ENCODE measurements around the gene FUT4. TPM values are rescaled to one million over a fixed set of nuclear protein-coding genes. Genes with fewer than 3 reads are reported as not detected.
A peak's percentile ranks its signal among the peaks of the same experiment; 100 is the strongest.
"Not testable (repeated sequence)": the region's sequence is repeated elsewhere in the genome, so short reads cannot be mapped to it uniquely, and the experiment has no call there.

The FUT4 gene
- total RNA-seq, 2 donors from 2014 or later, result 3.6 to 5.2 TPM

GRCh38 chr11:94544646-94545263 is 1.0 kb downstream of the FUT4 start:
- Mint-ChIP-seq H3K36me3 (ENCODE audit: low read depth) (peaks cover 2% of the 10 kb centered on the region), H3K4me3 (peak overlapping the region; percentile 99), H3K27ac (peak overlapping the region; percentile 49), H3K4me1 (peaks cover 22% of the 10 kb centered on the region), H3K27me3 (peaks cover under 1% of the 10 kb centered on the region)
- no peaks in the 10 kb centered on the region for H3K9me3 ChIP-seq (ENCODE audit: control insufficient read depth, low read length, poor library complexity, severe bottlenecking)
- DNase-seq (no peak), ATAC-seq (peak; percentile 3)

GRCh38 chr11:94545264-94546161 is 1.8 kb downstream of the FUT4 start:
- no peaks in the 10 kb centered on the region for H3K9me3 ChIP-seq (ENCODE audit: control insufficient read depth, low read length, poor library complexity, severe bottlenecking)
- ATAC-seq (no peak), DNase-seq (no peak)
- no peaks in the 10 kb centered on the region for H3K27me3 Mint-ChIP-seq
- H3K4me3 Mint-ChIP-seq, result peak overlapping the region; percentile 99
- H3K4me1 Mint-ChIP-seq, result peaks cover 28% of the 10 kb centered on the region
- peaks cover 3% of the 10 kb centered on the region for H3K36me3 Mint-ChIP-seq (ENCODE audit: low read depth)
- peak overlapping the region; percentile 49 for H3K27ac Mint-ChIP-seq

- DNase-seq, result no peak
- Mint-ChIP-seq H3K27ac (no peak overlapping the region), H3K36me3 (ENCODE audit: low read depth) (peaks cover 4% of the 10 kb centered on the region), H3K4me1 (peaks cover 29% of the 10 kb centered on the region), H3K4me3 (peak overlapping the region; percentile 99), H3K27me3 (no peaks in the 10 kb centered on the region)
- ATAC-seq, result no peak
- H3K9me3 ChIP-seq (ENCODE audit: control insufficient read depth, low read length, poor library complexity, severe bottlenecking), result no peaks in the 10 kb centered on the region
Measured at GRCh38 chr11:94546162-94546470, 2.4 kb downstream of the FUT4 start.

GRCh38 chr11:94546886-94547285 is 3.2 kb downstream of the FUT4 start:
- Mint-ChIP-seq H3K27ac (no peak overlapping the region), H3K27me3 (no peaks in the 10 kb centered on the region)

GRCh38 chr11:94549146-94549545 is 5.4 kb downstream of the FUT4 start:
- Mint-ChIP-seq H3K27ac (no peak overlapping the region), H3K27me3 (no peaks in the 10 kb centered on the region), H3K4me3 (no peak overlapping the region), H3K36me3 (ENCODE audit: low read depth) (peaks cover 2% of the 10 kb centered on the region), H3K4me1 (peaks cover 28% of the 10 kb centered on the region)
- no peak for DNase-seq
- ATAC-seq, result no peak
- H3K9me3 ChIP-seq (ENCODE audit: control insufficient read depth, low read length, poor library complexity, severe bottlenecking), result no peaks in the 10 kb centered on the region

More at GRCh38 chr11:94546886-94547285, 3.2 kb downstream of the FUT4 start:
- ATAC-seq (no peak), DNase-seq (no peak)
- Mint-ChIP-seq H3K36me3 (ENCODE audit: low read depth) (peaks cover 4% of the 10 kb centered on the region), H3K4me1 (peaks cover 29% of the 10 kb centered on the region), H3K4me3 (peak overlapping the region; percentile 53)
- H3K9me3 ChIP-seq (ENCODE audit: control insufficient read depth, low read length, poor library complexity, severe bottlenecking), result no peaks in the 10 kb centered on the region

- Mint-ChIP-seq H3K4me3 (peak overlapping the region; percentile 55), H3K36me3 (ENCODE audit: low read depth) (peaks cover 2% of the 10 kb centered on the region), H3K27ac (no peak overlapping the region), H3K27me3 (no peaks in the 10 kb centered on the region), H3K4me1 (peaks cover 27% of the 10 kb centered on the region)
- H3K9me3 ChIP-seq (ENCODE audit: control insufficient read depth, low read length, poor library complexity, severe bottlenecking), result no peaks in the 10 kb centered on the region
- ATAC-seq (no peak), DNase-seq (no peak)
Measured at GRCh38 chr11:94550513-94550912, 6.8 kb downstream of the FUT4 start.

GRCh38 chr11:94553938-94554337 is 10.2 kb downstream of the FUT4 start:
- Mint-ChIP-seq H3K27me3 (no peaks in the 10 kb centered on the region), H3K4me3 (no peak overlapping the region), H3K27ac (no peak overlapping the region), H3K4me1 (peaks cover 15% of the 10 kb centered on the region), H3K36me3 (ENCODE audit: low read depth) (peaks cover 2% of the 10 kb centered on the region)
- no peak for ATAC-seq
- H3K9me3 ChIP-seq (ENCODE audit: control insufficient read depth, low read length, poor library complexity, severe bottlenecking), result no peaks in the 10 kb centered on the region
- DNase-seq, result no peak

GRCh38 chr11:94555752-94556329 is 12.1 kb downstream of the FUT4 start:
- H3K27ac Mint-ChIP-seq, ATAC-seq: not testable (repeated sequence)

GRCh38 chr11:94557421-94557820 is 13.7 kb downstream of the FUT4 start:
- Mint-ChIP-seq H3K4me1 (peaks cover 5% of the 10 kb centered on the region), H3K4me3 (no peak overlapping the region), H3K36me3 (ENCODE audit: low read depth) (no peaks in the 10 kb centered on the region), H3K27me3 (no peaks in the 10 kb centered on the region), H3K27ac (no peak overlapping the region)
- H3K9me3 ChIP-seq (ENCODE audit: control insufficient read depth, low read length, poor library complexity, severe bottlenecking), result no peaks in the 10 kb centered on the region
- DNase-seq, result no peak
- ATAC-seq, result no peak

More at GRCh38 chr11:94555752-94556329, 12.1 kb downstream of the FUT4 start:
- not testable (repeated sequence) for H3K27me3 Mint-ChIP-seq; H3K4me3 Mint-ChIP-seq; H3K4me1 Mint-ChIP-seq; DNase-seq; H3K36me3 Mint-ChIP-seq (ENCODE audit: low read depth); H3K9me3 ChIP-seq (ENCODE audit: control insufficient read depth, low read length, poor library complexity, severe bottlenecking)

- H3K4me3 Mint-ChIP-seq, result no peak overlapping the region
- peaks cover 5% of the 10 kb centered on the region for H3K4me1 Mint-ChIP-seq
- no peaks in the 10 kb centered on the region for H3K27me3 Mint-ChIP-seq
- no peak for ATAC-seq
- H3K27ac Mint-ChIP-seq, result no peak overlapping the region
- H3K9me3 ChIP-seq (ENCODE audit: control insufficient read depth, low read length, poor library complexity, severe bottlenecking), result no peaks in the 10 kb centered on the region
- no peak for DNase-seq
- no peaks in the 10 kb centered on the region for H3K36me3 Mint-ChIP-seq (ENCODE audit: low read depth)
Measured at GRCh38 chr11:94557992-94558391, 14.3 kb downstream of the FUT4 start.

- Mint-ChIP-seq H3K36me3 (ENCODE audit: low read depth) (no peaks in the 10 kb centered on the region), H3K4me1 (peaks cover 5% of the 10 kb centered on the region), H3K27me3 (no peaks in the 10 kb centered on the region), H3K4me3 (no peak overlapping the region), H3K27ac (no peak overlapping the region)
- ATAC-seq (no peak), DNase-seq (no peak)
- no peaks in the 10 kb centered on the region for H3K9me3 ChIP-seq (ENCODE audit: control insufficient read depth, low read length, poor library complexity, severe bottlenecking)
Measured at GRCh38 chr11:94558468-94558867, 14.7 kb downstream of the FUT4 start.

- Mint-ChIP-seq H3K27ac (no peak overlapping the region), H3K36me3 (ENCODE audit: low read depth) (no peaks in the 10 kb centered on the region), H3K27me3 (no peaks in the 10 kb centered on the region), H3K4me3 (no peak overlapping the region), H3K4me1 (peaks cover 5% of the 10 kb centered on the region)
- DNase-seq (no peak), ATAC-seq (no peak)
- no peaks in the 10 kb centered on the region for H3K9me3 ChIP-seq (ENCODE audit: control insufficient read depth, low read length, poor library complexity, severe bottlenecking)
Measured at GRCh38 chr11:94558932-94559331, 15.2 kb downstream of the FUT4 start.

GRCh38 chr11:94559361-94559760 is 15.6 kb downstream of the FUT4 start:
- DNase-seq, result no peak
- H3K27ac Mint-ChIP-seq, result no peak overlapping the region
- no peak for ATAC-seq
- no peaks in the 10 kb centered on the region for H3K27me3 Mint-ChIP-seq
- no peak overlapping the region for H3K4me3 Mint-ChIP-seq
- H3K9me3 ChIP-seq (ENCODE audit: control insufficient read depth, low read length, poor library complexity, severe bottlenecking), result no peaks in the 10 kb centered on the region
- H3K4me1 Mint-ChIP-seq, result peaks cover 5% of the 10 kb centered on the region
- no peaks in the 10 kb centered on the region for H3K36me3 Mint-ChIP-seq (ENCODE audit: low read depth)
